ENCODE data around the gene SNRPB. TPM values are rescaled to one million over a fixed set of nuclear protein-coding genes. Genes with fewer than 3 reads are reported as not detected.

The SNRPB gene
- polyA plus RNA-seq, 4 donors = 134 to 193 (median 158) TPM

DNA sequence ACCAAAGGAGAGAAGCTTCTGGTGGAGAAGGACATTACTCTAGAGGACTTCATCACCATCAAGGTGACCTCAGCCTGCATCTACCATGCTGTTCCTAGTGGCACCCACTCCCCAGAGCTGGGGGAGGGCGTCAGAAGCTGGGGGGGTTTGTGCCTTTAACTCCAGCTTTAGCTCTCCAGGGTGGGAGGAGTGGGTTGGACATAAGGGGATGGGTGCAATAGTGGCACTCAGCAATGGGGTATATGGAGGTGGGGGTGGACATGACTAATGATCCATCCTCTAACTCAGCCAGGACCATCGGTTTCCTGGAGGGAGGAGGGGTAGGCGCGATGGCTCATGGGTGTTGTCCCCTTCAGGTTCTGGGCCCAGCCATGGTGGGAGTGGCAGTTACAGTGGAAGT lies 40.1 kb downstream of the SNRPB start:
- no peak for DNase-seq (ENCODE audit: low read depth in 4 of 4, low spot score in 2 of 4)

DNA sequence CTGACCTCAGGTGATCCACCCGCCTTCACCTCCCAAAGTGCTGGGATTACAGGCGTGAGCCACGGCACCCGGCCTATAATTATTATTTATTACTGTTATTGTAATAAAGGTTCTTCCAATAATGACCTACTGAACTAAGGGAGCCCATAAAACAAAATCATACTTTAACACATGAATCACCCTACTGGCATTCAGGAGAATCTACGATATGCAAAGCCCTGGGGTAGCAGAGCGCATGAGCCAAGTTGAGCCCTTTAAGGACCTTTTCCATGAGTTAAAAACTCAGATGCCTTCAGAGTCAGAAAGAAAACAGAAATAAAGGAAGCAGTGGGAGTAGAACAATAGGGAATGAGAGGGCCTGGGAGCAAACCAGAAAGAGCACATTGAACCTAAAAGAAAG lies 41.5 kb downstream of the SNRPB start:
- no peak for DNase-seq (ENCODE audit: low read depth in 4 of 4, low spot score in 2 of 4)

DNA sequence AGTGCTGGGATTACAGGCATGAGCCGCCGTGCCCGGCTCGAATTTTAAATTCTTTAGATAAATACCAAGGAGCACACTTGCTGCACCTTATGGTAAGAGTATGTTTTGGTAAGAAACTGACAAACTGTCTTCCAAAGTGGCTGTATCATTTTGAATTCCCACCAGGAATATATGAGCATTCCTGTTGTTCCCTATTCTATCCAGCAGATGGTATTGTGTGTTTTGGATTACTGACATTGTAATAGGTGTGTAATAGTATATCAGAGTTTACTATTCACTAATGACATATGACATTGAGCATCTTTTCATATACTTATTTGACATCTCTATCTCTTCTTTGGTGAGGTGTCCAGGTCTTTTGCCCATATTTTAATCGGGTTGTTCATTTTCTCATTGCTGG lies 49.3 kb downstream of the SNRPB start:
- no peak for DNase-seq (ENCODE audit: low read depth in 4 of 4, low spot score in 2 of 4)

DNA sequence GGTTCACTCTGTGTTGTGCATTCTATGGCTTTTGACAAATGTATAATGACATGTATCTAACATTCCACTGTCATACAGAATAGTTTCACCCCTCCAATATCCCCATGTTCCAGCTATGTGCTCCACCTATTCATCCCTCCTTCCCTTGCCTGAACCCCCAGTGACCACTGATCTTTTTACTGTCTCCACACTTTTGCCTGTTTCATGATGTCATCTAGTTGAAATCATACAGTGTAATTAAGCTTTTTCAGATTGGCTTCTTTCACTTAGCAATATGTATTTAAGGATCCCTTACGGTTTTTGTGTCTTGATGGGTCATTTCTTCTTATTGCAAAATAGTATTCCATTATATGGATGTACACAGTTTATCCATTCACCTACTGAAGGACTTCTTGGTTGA lies 50.1 kb downstream of the SNRPB start:
- no peak for DNase-seq (ENCODE audit: low read depth in 4 of 4, low spot score in 2 of 4)

DNA sequence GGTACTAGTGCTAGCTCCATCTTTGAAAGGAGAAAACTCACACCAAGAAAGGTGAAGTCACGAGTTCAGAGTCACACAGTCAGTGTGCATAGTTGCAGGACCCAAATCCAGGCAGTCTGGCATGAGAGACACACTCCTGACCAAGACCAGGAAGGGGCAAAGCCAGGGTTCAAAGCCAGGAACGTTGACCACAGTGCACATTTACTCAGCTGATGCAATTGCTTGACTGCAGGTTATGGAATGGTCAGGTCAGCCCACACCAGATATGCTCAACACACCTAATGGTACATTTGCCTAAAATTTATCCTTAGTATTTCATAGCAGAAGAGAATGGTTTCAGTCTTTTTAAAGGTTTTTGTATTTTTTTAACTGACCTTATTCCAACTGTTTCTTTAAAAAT lies 52.2 kb downstream of the SNRPB start:
- DNase-seq (ENCODE audit: low read depth in 4 of 4, low spot score in 2 of 4) = no peak

DNA sequence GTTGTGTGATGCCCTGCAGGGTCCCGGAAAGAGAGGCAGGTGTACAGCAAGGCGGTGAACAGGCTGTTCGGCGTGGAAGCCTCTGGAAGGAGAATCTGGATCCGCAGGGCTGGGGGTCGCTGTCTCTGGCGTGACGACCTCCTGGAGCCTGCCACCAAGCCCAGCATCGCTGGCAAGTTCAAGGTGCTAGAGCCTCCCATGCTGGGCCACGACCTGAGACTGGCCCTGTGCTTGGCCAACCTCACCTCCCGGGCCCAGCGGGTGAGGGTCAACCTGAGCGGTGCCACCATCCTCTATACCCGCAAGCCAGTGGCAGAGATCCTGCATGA lies 53.4 kb downstream of the SNRPB start:
- DNase-seq (ENCODE audit: low read depth in 4 of 4, low spot score in 2 of 4) = no peak

DNA sequence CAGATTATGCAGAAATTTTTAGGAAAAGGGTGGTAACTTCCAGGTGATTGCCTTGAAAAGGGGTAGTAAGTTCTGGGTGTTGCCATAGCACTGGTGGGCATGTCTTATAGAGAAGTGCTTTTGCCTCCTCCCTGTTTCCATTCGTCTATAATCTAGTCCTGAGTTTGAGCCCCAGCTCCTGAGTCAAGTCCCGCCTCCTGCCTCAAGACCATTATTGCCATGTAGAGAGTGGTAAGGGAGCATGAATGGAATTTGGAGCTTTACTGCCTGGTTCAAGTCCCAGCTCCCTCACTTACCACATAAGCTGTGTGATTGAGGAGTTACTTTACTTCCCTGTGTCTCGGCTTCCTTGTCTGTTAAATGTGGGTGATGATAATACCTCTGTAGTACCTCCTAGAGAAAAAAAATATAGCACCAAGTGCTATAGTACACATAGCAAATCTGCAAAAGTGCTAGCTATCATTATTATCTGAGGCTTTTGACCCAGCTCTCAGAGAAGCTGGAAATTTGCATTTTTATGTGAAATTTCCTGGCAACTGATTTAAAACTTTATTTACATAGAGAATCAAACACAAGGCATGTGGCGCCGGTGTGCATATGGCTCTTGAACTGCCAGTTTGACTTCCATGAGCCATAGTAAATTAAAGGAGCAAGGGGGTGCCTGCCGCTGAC lies 53.9 kb downstream of the SNRPB start:
- DNase-seq (ENCODE audit: low read depth in 4 of 4, low spot score in 2 of 4) = no peak

Other genes with a start within 250 kb of the SNRPB start
- under 1 TPM; 0.54 to 0.98 (median 0.88) TPM for gene TGM3, start 174.8 kb downstream of the SNRPB start, polyA plus RNA-seq (ENCODE audit: insufficient read length in 4 of 4)
- gene TGM6, start 89.9 kb downstream of the SNRPB start, polyA plus RNA-seq (ENCODE audit: insufficient read length in 4 of 4) = not detected
- gene ZNF343, start 38.1 kb upstream of the SNRPB start, polyA plus RNA-seq (ENCODE audit: insufficient read length in 4 of 4) = 10 to 100 TPM; 14.1 to 18.9 (median 16.4) TPM
- under 1 TPM; 0.14 to 0.43 (median 0.23) TPM for gene TMC2, start 65.8 kb upstream of the SNRPB start, polyA plus RNA-seq (ENCODE audit: insufficient read length in 4 of 4)
- 100 to 1,000 TPM; 198 to 280 (median 246) TPM for gene NOP56, start 181.8 kb upstream of the SNRPB start, polyA plus RNA-seq (ENCODE audit: insufficient read length in 4 of 4)
- 100 to 1,000 TPM; 125 to 142 (median 135) TPM for gene IDH3B, start 193.4 kb upstream of the SNRPB start, polyA plus RNA-seq (ENCODE audit: insufficient read length in 4 of 4)
- 10 to 100 TPM; 25.8 to 45.1 (median 37.8) TPM for gene EBF4, start 222.0 kb upstream of the SNRPB start, polyA plus RNA-seq (ENCODE audit: insufficient read length in 4 of 4)